Suprapubic skin (tissue), 4 donors: Measurements from ENCODE around the gene NRARP.

Source experiments
- EP300 ChIP-seq: sonication (generic); formaldehyde crosslinking; IDR thresholded peaks from one replicate; pipeline ENCODE4 v1.6.1; 2017; ENCODE audit warnings: antibody characterized with exemption
- POLR2A ChIP-seq, 2 donors: fragments of 450-650 bp; IDR thresholded peaks; one replicate each; pipeline ENCODE4 v1.6.1; 2017; ENCODE audit warnings: antibody characterized with exemption in 2 of 2, mild to moderate bottlenecking in 2 of 2, moderate library complexity in 2 of 2
- POLR2AphosphoS5 ChIP-seq, 3 donors: sonication (generic); formaldehyde crosslinking; IDR thresholded peaks; one replicate each; pipeline ENCODE4 v1.6.1; 2017; ENCODE audit warnings: antibody characterized with exemption in 3 of 3
- TF ChIP-seq, protein P1 (sequence below), 2 donors: fragments of 200-600 bp in 1 of 2; fragments of 450-650 bp in 1 of 2; sonication (generic) in 1 of 2; IDR thresholded peaks; one replicate each; pipeline ENCODE4 v1.5.1; 2016 to 2019; ENCODE audit warnings: antibody characterized with exemption in 2 of 2, mild to moderate bottlenecking in 1 of 2, moderate library complexity in 1 of 2

DNA sequence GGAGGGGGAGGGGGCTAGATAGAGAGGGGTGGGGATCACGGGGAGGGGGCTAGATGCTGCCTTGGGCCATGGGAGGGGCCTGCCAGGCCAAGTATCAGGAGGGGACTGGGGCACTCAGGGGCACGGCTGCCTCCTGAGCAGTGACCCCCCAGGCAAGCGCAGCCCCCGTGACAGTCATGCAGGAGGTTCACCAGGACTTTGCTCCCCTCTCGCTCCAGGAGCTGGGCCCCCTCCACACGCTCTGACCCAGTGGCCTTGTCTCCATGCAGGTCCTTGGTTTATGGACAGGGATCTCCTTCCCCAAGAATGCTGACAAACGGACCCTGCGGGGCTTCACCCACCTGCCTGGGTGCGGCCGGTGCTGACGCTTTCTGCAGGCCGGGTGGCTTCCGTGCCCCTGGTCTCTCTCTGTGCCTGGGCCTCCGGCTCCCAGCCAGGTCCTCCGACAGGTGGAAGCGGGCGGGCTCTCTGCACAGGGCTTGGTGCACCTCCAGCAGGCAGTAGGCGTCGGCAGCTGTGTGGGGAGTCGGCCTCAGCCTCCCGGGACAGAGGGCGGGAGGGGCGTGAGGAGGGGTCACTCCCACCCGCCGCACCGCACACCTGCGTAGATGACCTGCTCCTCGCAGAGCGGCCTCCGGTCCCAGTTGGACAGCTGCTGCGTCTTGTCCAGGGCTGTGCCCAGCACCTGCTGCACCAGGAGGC, 46.8 kb upstream of the NRARP start:
- TF ChIP-seq POLR2A (IDR thresholded peaks at IDR 0.05) (no peak), POLR2AphosphoS5 (IDR thresholded peaks at IDR 0.05) (no peak), EP300 (no peak)
- TF ChIP-seq, protein P1, sequence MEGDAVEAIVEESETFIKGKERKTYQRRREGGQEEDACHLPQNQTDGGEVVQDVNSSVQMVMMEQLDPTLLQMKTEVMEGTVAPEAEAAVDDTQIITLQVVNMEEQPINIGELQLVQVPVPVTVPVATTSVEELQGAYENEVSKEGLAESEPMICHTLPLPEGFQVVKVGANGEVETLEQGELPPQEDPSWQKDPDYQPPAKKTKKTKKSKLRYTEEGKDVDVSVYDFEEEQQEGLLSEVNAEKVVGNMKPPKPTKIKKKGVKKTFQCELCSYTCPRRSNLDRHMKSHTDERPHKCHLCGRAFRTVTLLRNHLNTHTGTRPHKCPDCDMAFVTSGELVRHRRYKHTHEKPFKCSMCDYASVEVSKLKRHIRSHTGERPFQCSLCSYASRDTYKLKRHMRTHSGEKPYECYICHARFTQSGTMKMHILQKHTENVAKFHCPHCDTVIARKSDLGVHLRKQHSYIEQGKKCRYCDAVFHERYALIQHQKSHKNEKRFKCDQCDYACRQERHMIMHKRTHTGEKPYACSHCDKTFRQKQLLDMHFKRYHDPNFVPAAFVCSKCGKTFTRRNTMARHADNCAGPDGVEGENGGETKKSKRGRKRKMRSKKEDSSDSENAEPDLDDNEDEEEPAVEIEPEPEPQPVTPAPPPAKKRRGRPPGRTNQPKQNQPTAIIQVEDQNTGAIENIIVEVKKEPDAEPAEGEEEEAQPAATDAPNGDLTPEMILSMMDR (IDR thresholded peaks at IDR 0.05): no peak
